Pancreas (tissue), 10 donors: Measurements from ENCODE around the gene LRIG1. TPM values are rescaled to one million over a fixed set of nuclear protein-coding genes. Genes with fewer than 3 reads are reported as not detected.
A peak's percentile ranks its signal among the peaks of the same experiment; 100 is the strongest.

Source experiments
- ATAC-seq, 4 donors: fragments of 200-7000 bp; cut with Tn5 transposase; one replicate each; pipeline versions ENCODE4 v1.8.0 to v1.9.1; 2020; ENCODE audit warnings: mild to moderate bottlenecking in 4 of 4, moderate library complexity in 4 of 4
- DNase-seq, 6 donors: peaks; one replicate each; pipeline ENCODE4 v3.0.0-alpha.2; 2020
- FAIRE-seq: peaks from 2 replicates; lab custom pipeline; 2012; peaks lifted over from hg19 to GRCh38; lab: Jason Lieb, UNC
- H3K27ac ChIP-seq, 4 donors: fragments of 200-600 bp; sonication (generic); 1 replicate in 3 of 4; 2 replicates in 1 of 4; pipeline versions ENCODE4 v1.5.0 to v1.8.0; 2020
- H3K27me3 ChIP-seq, 4 donors: fragments of 200-600 bp; one replicate each; pipeline ENCODE4 v1.8.0; 2021
- H3K36me3 ChIP-seq, 3 donors: fragments of 200-600 bp; sonication (generic) in 1 of 3; one replicate each; pipeline versions ENCODE4 v1.5.0 to v1.8.0; 2020 to 2021
- H3K4me1 ChIP-seq, 3 donors: fragments of 200-600 bp; one replicate each; pipeline ENCODE4 v1.8.0; 2021
- H3K4me3 ChIP-seq, 4 donors: fragments of 200-600 bp; sonication (generic) in 2 of 4; one replicate each; pipeline versions ENCODE4 v1.5.0 to v1.8.0; 2020 to 2021
- H3K9me3 ChIP-seq, 4 donors: fragments of 200-600 bp; one replicate each; pipeline ENCODE4 v1.8.0; 2021
- WGBS, 2 donors: extraction: QIAGEN DNeasy Blood & Tissue Kit; methylation state at CpG; one replicate each; pipeline ENCODE4 v1.1.7; 2013; 5-methylcytosine and 5-hydroxymethylcytosine counted together
- intact Hi-C, 3 donors: fragments of 100-400 bp; cut with DNase I; formaldehyde crosslinking; loops; one replicate each; pipeline versions ENCODE4 v1.11.1 to v1.14.2; 2022
- polyA plus RNA-seq, 2 donors: library from polyadenylated mRNA; stranded (reverse); fragments of 200-250 nt; gene quantifications; one replicate each; pipeline ENCODE4 v1.2.3, GENCODE V29; 2013
- total RNA-seq, 6 donors: library from RNA; stranded (reverse); fragmentation: NEBNext Ultra II Directional in 4 of 6; extraction: Animal tissue kit (Norgen Biotek cat#: 25700) in 4 of 6; gene quantifications; one replicate each; pipeline versions ENCODE4 v1.2.1 to v1.2.4, GENCODE V29; 2021 to 2023
- TF ChIP-seq, protein P1 (sequence below), 4 donors: fragments of 200-600 bp; sonication (generic) in 3 of 4; IDR thresholded peaks; one replicate each; pipeline versions ENCODE4 v1.5.0 to v1.8.0; 2021; ENCODE audit warnings: antibody characterized with exemption in 4 of 4
- donor health status: healthy with polysubstance abuse.
- donor health status: DM: no; HTN: no; CAD: no; lungs with moderate emphysema.
- donor health status: DM: no; HTN: no; CAD: no.
- donor health status: control.
- donor health status: control.
- donor health status: Bipolar disorder and iron deficiency.
- donor health status: DM: yes; HTN: yes; CAD: no.
- donor health status: DM: no; HTN: no; CAD: no.
- donor health status: DM: no; HTN: no; CAD: no.
- donor health status: DM: yes; HTN: yes; CAD: no.

Gene LRIG1
- total and polyA plus RNA-seq, 8 donors = 32.7 to 104 (median 68.0) TPM

DNA sequence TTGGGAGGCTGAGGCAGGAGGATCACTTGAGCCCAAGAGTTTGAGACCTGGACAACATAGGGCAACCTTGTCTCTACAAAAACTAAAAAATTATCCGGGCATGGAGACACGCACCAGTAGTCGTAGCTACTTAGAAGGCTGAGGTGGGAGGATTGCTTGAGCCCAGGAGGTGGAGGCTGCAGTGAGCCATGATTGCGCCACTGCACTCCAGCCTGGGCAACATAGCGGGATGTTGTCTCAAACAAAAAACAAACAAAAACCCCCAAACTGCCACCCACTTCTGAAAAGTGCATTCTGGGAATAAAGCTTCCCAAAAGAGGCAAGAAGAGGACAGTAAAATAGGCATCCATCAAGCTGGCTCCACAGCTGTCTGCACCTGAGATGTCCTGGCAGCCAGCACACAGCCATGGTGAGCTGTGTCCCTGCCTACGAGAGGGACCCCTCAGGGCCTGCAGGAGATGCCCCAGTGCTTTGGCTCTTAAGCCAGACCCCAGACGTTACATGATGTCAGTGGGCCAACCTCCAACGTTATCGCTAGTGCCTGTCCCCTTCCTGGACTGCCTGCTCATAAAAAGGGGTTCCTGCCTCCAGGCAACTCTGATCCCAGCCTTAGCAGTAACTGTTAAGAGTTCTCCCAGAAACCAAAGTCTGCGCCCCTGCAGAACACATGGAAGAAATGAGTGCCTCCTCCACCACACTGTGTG is 101.1 kb downstream of the LRIG1 start:
- Histone ChIP-seq H3K27me3 (no peaks in the 10 kb centered on the region), H3K4me3 (no peak overlapping the region), H3K27ac (peak overlapping the region in 1 of 4 donors; percentile 47), H3K9me3 (no peaks in the 10 kb centered on the region), H3K4me1 (peaks cover 9 to 34% (median 16%) of the 10 kb centered on the region in 3 donors), H3K36me3 (peaks cover 0 to 57% (median 12%) of the 10 kb centered on the region in 3 donors)
- DNase-seq = peak in 1 of 6 donors; percentile 41
- TF ChIP-seq, protein P1, sequence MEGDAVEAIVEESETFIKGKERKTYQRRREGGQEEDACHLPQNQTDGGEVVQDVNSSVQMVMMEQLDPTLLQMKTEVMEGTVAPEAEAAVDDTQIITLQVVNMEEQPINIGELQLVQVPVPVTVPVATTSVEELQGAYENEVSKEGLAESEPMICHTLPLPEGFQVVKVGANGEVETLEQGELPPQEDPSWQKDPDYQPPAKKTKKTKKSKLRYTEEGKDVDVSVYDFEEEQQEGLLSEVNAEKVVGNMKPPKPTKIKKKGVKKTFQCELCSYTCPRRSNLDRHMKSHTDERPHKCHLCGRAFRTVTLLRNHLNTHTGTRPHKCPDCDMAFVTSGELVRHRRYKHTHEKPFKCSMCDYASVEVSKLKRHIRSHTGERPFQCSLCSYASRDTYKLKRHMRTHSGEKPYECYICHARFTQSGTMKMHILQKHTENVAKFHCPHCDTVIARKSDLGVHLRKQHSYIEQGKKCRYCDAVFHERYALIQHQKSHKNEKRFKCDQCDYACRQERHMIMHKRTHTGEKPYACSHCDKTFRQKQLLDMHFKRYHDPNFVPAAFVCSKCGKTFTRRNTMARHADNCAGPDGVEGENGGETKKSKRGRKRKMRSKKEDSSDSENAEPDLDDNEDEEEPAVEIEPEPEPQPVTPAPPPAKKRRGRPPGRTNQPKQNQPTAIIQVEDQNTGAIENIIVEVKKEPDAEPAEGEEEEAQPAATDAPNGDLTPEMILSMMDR (IDR thresholded peaks at IDR 0.05) = no peak
- intact Hi-C loops = loop anchor here in 1 of 3 donors (10.0 kb wide), 1 partner anchor 325 kb away; no protein-coding TSS in a partner anchor
- no peak for FAIRE-seq
- WGBS, 2 donors = 88 to 92% methylated on average over 10 of the region's 10 CpGs
- ATAC-seq = no peak

DNA sequence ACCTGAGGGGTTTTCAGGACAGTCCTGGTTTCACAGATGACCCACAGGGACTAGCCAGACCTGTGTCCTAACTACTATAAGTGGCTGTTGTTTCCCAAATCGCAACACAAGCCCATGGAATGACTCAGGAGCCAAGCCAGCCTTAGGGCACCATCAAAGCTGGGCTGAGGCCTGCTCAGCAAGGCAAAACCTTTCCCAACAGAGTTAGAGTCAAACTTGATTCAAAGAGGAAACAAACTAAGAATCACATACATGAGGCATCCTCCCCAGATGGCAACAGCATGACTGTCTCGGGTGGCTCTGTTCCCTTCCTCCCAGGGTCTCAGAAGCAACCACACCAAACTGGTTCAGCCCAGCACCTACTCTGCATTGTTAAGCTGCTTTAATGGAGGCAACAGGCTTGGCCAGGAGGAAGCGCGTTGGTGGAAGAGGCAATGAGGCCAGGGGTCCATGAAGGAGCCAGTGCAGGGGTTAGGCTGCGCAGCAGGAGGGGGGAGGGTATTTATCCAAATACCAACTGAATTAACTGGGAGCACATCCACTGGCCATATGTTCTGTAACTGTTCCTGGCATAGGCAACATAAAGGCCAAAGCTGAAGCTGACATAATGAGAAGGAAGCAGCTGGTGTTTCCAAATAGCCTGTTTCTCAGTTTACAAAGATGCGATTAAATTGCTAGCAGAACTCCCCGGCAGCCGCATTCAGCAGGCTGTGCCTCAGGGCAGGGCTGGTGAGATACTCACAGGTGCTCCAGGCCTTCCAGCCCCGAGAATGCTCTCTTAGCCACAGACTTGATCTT is 102.4 kb downstream of the LRIG1 start:
- Histone ChIP-seq H3K4me3 (no peak overlapping the region), H3K9me3 (no peaks in the 10 kb centered on the region), H3K27ac (peak overlapping the region in 1 of 4 donors; percentile 47), H3K4me1 (peaks cover 9 to 34% (median 13%) of the 10 kb centered on the region in 3 donors), H3K36me3 (peaks cover 0 to 56% (median 12%) of the 10 kb centered on the region in 3 donors), H3K27me3 (no peaks in the 10 kb centered on the region)
- DNase-seq (peak in 3 of 6 donors; percentile 44 to 66 (median 57)), FAIRE-seq (no peak), ATAC-seq (peak in 3 of 4 donors; percentile 21 to 48 (median 33))
- WGBS, 2 donors = 57 to 69% methylated on average over 9 of the region's 9 CpGs
- intact Hi-C loops = no loop called here
- TF ChIP-seq, protein P1 (IDR thresholded peaks at IDR 0.05) = no peak

DNA sequence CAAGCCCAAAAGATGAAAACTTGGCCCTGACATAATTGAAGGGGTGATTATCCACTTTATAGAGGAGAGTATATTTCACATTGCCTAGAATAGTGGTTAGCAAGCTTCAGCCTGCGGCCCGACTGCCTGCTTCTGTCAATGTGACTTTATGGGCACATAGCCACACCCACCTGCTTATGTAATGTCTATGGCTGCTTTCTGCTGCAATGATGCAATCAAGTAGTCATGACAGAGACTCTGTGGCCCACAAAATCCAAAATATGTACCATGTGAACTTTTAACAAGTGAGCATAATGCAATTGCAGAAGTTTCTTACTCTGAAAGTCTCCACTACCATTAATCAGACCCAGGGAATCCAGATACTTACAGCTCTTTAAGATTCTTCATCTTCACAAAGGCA is 103.1 kb downstream of the LRIG1 start:
- TF ChIP-seq, protein P1 (IDR thresholded peaks at IDR 0.05) = no peak
- no peak overlapping the region for H3K4me3 ChIP-seq
- H3K27me3 ChIP-seq = no peaks in the 10 kb centered on the region
- DNase-seq = peak in 1 of 6 donors; percentile 30
- peaks cover 0 to 56% (median 19%) of the 10 kb centered on the region in 3 donors for H3K36me3 ChIP-seq
- peaks cover 7 to 31% (median 9%) of the 10 kb centered on the region in 3 donors for H3K4me1 ChIP-seq
- WGBS, 2 donors = 51 to 65% methylated on average over 2 of the region's 2 CpGs
- no peaks in the 10 kb centered on the region for H3K9me3 ChIP-seq
- intact Hi-C loops = no loop called here
- no peak for ATAC-seq
- H3K27ac ChIP-seq = no peak overlapping the region
- FAIRE-seq = no peak

DNA sequence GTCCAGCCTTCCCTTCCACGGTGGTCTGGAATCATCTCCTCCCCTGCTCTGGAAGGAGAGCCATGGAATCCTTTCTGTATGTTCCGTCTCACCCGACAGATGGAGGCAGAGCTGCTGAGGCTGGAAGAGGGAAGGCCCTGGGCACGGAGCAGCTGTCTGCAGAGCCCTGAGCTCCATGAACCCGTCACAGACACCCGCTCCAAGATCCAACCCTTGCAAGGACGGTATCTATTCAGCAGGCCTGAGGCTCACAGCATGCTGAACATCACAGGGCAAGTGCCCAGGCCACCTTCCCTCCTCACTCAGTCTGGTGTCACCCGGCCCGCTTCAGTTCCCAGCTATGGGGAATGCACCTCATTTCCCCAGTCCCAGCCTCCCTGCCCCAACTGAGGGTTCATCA is 103.9 kb downstream of the LRIG1 start:
- ATAC-seq = no peak
- H3K4me3 ChIP-seq = no peak overlapping the region

More for the DNA sequence above, 103.9 kb downstream of the LRIG1 start:
- Histone ChIP-seq H3K36me3 (peaks cover 0 to 62% (median 19%) of the 10 kb centered on the region in 3 donors), H3K27me3 (no peaks in the 10 kb centered on the region), H3K27ac (no peak overlapping the region), H3K4me1 (peaks cover 5 to 27% (median 13%) of the 10 kb centered on the region in 3 donors), H3K9me3 (no peaks in the 10 kb centered on the region)
- TF ChIP-seq, protein P1 (IDR thresholded peaks at IDR 0.05) = no peak
- intact Hi-C loops = no loop called here
- DNase-seq (no peak), FAIRE-seq (no peak)
- 91% methylated on average over 9 of the region's 9 CpGs for WGBS, 2 donors
